CD4-positive, alpha-beta T cell treated with Interferon alpha-2 for 1 hour (primary cell): ENCODE measurements around the gene PLVAP.

ENCODE experiments used
- DNase-seq, 2 donors: peaks; one replicate each; pipeline ENCODE4 v3.0.0-alpha.2; 2020 to 2022

PLVAP gene, protein sequence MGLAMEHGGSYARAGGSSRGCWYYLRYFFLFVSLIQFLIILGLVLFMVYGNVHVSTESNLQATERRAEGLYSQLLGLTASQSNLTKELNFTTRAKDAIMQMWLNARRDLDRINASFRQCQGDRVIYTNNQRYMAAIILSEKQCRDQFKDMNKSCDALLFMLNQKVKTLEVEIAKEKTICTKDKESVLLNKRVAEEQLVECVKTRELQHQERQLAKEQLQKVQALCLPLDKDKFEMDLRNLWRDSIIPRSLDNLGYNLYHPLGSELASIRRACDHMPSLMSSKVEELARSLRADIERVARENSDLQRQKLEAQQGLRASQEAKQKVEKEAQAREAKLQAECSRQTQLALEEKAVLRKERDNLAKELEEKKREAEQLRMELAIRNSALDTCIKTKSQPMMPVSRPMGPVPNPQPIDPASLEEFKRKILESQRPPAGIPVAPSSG

DNA sequence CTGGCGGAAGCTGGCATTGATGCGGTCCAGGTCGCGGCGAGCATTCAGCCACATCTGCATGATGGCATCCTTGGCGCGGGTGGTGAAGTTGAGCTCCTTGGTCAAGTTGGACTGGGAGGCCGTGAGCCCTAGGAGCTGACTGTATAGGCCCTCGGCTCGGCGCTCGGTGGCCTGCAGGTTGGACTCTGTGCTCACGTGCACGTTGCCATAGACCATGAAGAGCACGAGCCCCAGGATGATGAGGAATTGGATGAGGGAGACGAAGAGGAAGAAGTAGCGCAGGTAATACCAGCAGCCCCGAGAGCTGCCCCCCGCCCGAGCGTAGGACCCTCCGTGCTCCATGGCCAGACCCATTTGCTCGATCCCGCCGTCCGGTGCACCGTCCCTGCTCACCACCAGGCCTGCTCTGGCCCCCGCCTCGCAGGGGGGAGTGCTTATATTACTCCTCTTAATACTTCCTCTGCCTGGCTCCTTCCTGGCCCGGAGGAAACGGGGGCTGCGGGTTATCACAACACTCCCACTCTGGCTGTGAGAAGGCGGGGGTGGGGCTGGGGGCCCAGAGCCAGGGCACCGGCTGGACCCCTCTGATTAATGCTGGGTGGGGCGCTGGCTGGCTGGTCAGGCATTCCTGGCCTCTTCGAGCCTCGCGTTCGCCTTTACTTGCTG is at the start of gene PLVAP:
PLVAP (minus strand) TSS at position 408 of the 666 bp plus-strand sequence; CDS start at position 354, 54 bp downstream.
- no peak for DNase-seq

DNA sequence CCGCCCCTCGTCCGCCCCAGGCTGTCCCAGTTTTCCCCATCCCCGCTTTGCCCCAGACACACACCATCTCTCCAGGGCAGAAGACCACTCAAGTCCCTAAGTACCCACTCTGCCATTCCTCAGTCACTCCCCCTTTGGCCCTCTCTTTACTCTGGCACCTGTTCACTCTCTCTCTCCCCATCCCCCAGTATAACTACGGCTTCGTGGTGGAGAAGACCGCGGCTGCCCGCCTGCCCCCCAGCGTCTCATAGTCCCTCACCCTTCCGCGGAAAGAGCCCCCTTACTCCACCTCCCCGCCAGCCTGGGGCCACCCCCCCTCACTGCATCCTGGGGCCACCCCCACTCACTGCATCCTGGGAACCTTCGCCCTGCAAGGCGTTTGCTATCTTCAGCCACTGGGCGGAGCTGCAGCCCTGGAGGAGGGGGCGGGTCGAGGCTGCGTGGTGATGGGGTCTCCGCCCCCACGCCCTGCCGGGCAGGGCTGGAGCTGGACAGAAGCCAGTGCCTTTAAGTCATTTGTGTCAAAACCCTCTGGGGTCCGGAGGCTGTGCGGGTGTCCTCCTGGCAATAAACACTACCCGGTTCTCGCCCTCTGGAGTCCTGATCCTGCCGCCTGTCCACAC is 47.7 kb upstream of the PLVAP start:
- DNase-seq, result peak in 1 of 2 donors; percentile 35

DNA sequence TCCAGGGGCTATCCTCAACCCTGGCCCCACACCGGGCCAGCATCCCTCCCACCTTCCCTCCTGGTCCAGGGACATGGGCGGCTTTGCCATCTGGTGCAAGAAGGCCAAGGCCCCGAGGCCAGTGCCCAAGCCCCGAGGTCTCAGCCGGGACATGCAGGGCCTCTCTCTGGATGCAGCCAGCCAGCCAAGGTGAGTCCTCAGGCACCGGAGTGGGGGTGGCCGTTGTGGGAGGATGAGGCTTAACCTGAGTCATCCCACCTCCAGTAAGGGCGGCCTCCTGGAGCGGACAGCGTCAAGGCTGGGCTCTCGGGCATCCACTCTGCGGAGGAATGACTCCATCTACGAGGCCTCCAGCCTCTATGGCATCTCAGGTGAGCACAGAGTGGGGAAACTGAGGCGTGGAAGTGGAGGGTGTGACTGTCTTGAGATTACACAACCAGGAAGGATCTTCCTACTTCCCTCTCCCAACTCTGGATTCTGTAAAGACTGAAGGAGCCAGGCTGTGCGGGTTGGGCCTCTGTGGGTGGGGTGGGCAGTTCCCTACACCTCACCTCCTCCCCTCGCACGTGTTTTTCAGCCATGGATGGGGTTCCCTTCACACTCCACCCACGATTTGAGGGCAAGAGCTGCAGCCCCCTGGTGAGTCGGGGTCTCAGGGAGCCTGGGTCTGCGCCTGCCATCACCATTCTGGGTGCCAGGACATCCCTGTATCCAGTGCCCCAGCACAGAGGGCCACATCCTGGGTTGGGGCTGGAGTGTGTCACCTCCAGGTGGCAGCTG is 46.5 kb upstream of the PLVAP start:
- no peak for DNase-seq

DNA sequence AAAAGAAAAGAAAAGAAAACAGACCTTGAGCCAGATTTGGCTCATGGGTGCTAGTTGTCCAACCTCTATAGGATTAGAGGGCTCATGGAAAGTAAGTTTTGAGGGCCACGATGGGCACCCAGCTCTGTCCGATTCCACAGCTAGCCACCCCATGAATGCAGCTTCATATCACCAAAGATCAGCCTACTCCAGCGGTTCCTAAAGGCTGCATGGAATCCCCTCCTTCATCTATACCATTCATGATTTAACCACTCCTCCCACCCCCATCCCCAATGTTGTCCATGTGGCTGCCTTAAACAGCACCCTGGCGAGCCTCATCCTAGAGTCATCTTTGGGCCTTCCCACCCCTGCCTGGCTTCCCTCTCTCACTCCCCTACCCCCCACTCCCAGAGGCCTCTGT is 44.8 kb upstream of the PLVAP start:
- DNase-seq, result no peak

DNA sequence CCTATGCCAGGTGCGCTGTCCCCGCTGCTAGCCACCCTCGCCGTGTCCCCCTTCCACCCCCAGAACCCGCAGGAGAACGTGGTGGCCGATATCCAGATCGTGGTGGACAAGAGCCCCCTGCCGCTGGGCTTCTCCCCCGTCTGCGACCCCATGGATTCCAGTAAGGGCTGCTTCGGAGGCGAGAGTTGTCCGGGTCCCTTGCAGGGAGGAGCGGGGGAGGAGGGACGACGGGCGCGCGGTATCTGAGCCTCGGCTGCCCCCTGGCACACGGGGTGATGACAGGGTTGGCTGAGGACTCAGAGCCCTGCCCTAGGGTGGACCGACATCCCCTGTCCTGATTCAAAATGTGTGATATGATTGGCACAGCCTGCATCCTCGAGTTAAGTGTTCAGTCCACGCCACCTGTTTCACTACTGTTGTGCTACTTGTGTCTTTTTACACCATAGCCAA is 43.4 kb upstream of the PLVAP start:
- peak in 1 of 2 donors; percentile 37 for DNase-seq

DNA sequence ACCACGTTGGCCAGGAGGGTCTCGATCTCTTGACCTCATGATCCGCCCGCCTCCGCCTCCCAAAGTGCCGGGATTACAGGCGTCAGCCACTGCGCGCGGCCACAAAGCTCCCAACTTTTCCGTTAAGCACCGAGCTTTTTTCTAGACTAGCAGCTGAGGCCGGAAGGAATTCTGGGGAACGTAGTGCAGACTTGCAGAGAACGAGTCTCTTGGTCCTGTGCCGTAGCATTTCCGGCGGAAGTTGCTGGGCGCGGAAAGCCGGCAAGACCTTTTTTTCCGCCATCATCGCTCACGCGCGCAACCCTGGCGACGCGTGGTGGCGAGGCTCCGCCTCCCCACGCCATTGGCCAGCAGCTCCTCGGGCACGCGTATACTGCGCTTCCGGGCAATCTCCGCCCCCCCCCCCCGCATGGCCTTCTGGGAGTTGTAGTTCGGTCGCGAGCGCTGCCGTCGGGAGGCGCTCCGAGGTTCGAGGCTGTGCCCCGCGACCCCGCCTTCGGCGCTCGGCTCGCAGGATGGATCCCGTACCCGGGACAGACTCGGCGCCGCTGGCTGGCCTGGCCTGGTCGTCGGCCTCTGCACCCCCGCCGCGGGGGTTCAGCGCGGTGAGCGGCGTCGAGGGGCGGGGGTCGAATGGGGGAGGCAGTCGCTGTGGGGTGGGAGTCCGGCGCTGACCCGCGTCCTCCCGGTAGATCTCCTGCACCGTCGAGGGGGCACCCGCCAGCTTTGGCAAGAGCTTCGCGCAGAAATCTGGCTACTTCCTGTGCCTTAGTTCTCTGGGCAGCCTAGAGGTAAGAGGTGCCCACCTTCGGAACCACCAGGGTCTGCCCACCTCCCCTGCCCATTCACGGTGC is 42.7 kb upstream of the PLVAP start, which contains the start of gene MVB12A:
MVB12A (plus strand) TSS at position 427 of the 854 bp plus-strand sequence; CDS start at position 516, 89 bp downstream.
- peak; percentile 98 for DNase-seq

DNA sequence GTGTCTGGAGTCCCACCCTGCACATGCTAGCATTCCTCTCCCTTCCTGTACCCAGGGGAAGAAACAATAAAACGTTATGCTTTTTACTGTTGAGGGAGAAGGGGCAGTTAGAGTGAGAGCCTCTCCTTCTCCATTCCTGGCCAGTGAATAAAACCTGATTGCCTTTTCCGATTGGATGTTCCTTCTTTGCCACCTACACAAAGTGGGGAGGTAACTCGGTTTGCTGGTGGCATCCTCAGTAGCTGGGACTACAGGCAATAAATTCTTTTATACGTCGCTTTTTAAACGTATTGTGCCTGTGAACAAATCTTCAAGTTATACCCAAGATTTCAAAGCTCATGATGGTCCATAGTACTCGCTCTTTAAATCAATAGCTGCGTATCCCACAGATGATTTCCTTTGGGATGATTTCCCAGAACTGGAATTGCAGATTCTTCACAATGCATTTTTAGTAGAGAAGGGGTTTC is 42.0 kb upstream of the PLVAP start:
- no peak for DNase-seq

DNA sequence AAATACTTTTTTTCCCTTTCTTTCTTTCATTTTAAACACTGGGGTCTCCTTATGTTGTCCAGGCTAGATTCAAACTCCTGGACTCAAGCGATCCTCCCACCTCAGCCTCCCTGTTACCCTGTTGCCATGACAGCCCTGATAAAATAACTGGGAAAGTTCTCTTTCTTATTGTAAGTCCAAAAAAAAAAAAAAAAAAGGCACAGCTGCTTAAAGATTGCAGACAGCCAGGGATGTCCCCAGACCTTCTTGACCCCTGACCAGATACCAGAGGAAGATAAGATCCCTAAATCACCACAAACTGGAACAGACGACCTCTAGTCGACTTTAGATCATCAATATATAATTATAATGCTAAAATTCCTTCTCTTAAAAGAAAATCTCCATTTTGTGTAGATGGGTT is 41.6 kb upstream of the PLVAP start:
- DNase-seq, result no peak

DNA sequence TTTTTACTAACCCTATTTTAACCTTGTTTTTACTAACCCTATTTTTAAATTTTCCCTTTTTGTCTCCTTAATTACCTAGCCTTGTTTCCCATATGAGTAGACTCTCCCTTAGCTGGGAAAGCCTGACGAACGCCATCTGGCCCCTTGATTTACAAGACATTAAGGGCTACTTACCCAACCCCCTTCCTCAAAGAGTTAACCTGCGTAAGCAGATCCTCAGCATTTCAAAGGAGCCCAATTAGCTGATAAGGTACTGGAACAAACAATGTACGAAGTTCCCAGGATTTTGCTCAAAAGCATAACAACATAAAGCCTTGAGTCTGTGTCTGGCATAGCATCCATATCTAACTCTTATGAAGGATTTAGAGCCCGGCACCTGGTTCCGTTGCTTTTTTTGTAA is 38.0 kb upstream of the PLVAP start:
- no peak for DNase-seq

DNA sequence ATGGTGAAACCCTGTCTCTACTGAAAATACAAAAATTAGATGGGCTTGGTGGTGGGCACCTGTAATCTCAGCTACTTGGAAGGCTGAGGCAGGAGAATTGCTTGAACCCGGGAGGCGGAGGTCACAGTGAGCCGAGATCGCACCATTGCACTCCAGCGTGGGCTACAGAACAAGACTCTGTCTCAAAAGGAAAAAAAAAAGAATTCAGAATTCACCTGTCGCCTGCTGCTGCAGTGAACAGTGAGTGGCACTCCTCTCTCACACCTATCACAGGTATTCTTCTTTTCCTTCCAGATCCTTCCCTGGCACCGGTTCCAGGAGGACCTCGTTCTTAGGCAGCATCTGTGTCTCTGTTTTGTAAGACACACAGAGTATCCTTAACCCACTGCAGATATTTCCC is 37.0 kb upstream of the PLVAP start:
- no peak for DNase-seq

DNA sequence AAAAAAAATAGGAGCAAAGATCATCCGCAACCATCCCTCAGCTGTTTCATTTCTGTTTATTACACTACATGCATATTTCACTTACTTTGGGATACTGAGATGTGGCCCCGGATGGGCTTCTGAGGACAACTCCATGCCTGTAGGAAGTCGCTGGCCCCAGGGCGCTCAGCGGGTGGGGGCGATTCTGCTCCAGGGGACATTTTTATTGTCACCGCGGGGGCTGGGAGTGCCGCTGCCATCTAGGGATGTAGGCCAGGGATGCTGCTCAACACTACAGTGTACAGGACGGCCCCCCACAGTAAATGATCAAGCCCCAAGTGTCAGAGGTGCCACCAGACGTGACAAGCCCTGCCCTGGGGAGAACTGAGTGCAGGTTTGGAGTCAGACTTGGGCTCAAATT is 34.7 kb upstream of the PLVAP start:
- DNase-seq, result no peak

DNA sequence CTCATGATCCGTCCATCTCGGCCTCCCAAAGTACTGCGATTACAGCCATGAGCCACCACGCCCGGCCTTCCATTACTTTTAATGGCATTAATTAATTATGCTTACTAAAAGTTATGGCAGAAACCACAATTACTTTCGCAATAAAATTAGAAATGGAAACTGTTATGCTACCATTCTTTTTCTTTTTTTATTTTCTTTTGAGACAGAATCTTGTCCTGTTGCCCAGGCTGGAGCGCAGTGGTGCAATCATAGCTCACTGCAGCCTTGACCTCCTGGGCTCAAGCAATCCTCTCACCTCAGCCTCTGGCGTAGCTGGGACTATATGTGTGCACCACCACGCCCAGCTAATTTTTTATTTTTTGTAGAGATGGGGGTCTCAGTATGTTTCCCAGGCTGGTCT is 32.8 kb upstream of the PLVAP start:
- DNase-seq, result no peak

DNA sequence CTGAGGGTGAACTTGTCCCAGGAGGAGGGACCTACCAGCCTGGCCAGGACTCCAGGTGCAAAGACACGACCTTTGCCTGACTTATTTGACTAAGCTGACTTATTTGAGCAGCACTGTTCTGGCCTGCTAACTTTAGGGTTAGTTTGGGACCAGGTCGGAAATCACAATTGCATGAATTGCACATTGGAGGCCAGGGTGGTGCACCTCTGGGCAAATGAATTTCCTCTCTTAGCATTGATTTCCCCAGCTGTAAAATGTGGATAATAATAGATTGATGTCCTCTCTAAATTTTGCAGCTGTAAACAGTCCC is 29.7 kb upstream of the PLVAP start:
- peak in 1 of 2 donors; percentile 44 for DNase-seq

DNA sequence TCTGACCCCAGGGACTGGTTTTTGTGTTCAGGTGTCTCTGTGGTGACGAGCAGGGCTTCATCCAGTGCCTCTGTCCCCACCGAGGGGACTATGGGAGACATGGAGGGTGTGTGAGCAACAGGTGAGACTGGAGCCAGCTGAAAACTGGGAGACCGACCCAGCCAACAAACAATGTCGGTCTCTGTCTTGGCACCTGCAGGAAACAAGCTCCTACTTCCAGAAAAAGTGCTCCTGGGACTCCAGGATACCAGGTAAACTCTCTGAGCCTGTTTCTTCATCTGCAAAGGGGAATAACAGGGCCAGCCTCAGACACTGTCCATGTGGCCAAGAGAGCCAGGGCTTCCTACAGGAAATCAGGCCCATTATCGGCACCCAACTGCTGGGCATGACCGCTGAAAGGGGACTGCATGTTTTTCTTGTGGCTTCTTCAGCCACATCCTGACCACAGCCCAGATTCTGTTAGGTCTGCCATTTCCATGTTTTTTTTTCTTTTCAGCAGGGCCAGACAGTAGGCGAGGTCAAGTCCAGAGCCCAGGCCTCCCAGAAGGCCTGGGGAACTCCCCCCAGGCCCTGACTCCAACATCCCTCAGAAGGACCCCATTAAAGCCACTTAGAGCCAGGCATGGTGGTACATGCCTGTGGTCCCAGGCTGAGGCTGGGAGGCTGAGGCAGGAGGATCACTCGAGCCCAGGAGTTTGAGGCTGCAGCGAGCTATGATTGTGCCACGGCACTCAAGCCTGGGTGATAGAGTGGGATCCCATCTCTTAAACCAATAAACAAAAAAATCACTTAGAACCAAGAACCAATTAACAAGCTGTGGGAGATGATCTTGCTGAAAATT is 29.1 kb upstream of the PLVAP start:
- DNase-seq, result peak; percentile 65 to 70

DNA sequence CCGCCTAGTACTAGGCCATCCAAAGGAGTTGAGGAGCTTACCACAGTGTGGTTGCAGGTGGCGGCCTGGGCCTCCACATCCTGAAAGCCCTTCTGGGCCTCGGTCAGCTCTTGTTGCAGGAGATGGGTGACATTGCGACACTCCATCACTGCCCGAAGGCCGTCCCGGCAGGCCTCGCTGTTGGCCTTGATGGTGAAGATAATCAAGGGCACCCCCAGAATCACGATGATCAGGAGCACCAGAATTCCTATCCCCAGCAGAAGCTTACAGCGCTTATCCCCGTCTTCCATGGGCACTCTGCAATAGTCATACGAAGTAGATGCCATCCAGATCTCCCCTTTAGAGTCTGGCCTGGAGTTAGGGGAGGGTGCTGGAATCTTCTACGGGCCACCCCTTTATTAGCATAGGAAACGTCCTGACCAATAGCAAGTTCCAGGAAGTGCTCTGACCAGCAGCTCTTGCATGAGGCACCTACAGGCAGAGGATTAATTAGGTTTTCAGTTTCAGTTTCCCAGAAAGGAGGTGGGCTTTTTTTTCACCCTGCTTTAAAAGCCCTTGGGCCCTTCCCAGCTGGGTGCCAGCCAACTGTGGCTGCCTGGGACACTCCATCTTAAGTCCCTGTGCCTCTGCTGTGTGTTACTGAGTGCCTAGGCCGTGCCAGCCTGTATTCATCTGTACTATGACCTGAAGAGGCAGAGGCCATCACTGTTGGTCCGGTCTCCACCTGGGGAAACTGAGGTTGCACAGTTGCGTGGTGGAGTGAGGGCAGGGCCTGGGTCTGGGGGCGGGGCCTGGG is 28.3 kb upstream of the PLVAP start, which contains the start of gene BST2:
BST2 (minus strand) TSS at position 381 of the 796 bp plus-strand sequence; CDS start at position 326, 55 bp downstream.
- peak; percentile 89 to 94 for DNase-seq

DNA sequence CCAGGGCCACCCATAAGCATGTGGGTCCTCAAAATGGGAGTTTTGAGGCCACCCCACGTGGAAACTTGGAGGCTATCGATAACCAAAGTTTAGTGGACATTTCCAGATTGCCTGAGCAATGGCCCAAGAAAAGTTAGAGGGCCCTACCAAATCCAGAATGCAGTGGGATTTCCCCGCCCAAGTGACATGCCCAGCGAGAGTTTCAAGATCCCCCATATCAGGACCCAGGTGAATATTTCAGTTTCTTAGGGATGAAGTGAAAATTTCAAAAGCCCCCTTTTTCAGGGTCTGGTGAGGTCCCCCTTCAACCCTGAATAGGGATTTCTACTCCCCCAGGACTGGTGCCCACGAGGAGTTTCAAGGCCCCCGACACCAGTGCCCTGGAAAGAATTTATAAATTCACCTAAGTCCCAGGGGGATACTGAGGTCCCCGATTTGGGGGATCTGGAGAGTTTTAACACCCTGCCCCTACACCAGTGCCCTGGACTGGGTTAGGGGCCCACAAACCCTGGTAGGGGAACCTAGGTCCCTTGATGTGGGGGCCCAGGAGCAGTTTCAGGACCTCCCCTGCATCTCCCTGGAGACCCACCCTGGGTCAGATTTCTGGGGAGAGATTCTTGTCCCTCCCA is 27.6 kb upstream of the PLVAP start:
- DNase-seq, result peak in 1 of 2 donors; percentile 39

DNA sequence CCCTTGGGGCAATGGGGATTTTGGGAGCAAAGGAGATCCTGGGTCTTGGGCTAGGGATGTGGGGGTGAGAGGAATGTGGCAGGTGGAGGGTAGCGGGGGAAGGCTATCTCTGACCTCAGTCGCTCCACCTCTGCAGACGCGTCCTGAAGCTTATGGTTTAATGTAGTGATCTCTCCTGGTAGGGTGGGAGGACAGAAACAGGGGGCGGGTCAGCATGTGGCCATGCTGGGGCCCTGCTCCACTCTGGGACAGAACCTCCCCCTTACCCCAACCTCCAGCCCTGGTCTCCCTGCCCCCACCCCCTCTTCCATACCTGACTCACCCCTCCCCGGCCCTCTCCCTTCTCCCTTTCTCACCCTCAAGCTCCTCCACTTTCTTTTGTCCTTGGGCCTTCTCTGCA is 26.9 kb upstream of the PLVAP start:
- peak in 1 of 2 donors; percentile 30 for DNase-seq

DNA sequence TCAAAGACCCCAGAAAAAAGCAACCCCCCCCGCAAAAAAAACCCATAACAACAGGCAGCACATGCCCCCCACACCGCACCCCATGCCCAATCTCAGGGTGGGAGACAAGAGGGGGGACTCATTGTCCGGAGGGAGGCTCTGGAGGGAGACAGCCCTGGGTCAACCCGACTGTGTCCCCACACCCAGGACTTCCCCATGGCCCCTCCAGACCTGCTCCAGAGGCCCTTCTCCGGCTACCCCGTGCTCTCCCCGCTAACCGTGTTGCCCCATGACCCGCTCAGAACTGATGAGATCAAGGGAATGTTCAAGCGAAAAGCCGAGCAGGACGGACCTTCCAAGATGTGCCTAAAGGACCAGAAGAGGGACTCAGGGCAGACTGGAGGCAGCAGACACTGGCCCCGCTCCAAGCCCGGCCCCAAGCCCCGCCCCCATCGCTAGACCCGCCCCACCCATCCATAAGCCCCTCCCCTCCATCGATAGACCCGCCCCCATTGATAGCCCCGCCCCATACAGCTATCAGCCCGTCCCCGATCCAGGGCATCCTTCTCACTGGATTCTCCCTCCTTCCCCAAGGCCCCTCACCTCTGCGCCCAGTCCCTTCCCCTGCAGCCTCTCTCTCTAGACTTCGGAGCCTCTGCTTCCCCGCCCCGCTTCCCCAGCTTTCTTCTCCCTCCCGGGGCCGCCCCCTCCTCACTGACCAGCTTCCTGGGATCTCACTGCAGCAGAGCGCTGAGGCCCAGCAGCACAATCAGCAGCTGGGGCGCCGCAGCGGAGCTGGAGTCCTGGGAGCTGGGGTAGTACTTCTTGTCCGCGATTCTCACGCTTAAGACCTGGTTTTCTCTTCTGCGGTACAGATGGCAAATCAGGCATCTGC is 26.1 kb upstream of the PLVAP start:
- peak; percentile 37 to 55 for DNase-seq
